HG03521 (cell line): Measurements from ENCODE around the gene MAML2.

Source experiments
- ATAC-seq: cut with Tn5 transposase; IDR thresholded peaks from one replicate; pipeline ENCODE4 v1.9.1; 2021; ENCODE audit warnings: mild to moderate bottlenecking, moderate library complexity; ENCODE audit not compliant: unreplicated experiment

MAML2 gene

DNA sequence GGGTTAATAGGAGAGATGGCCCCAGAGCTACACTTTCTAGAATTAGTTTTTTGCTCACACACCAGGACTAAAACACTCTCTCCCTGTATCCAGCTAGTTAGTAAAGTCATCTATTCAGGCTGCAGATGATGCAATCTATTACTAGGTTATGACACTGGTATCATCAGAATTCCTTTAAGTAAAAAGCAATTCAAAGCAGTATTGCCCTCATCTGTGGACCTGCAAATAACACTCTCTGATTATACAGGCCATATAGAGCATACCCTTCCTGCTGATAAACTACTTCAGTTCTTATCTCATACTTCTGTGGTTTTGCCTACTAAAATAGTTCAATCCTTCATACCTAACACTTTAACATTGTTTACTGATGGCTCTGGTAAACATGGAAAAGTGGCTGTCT, 405.6 kb downstream of the MAML2 start:
- no peak for ATAC-seq

GRCh38 chr11:95933594-95933993, 409.4 kb downstream of the MAML2 start:
- no peak for ATAC-seq

GRCh38 chr11:95931916-95932315, 411.1 kb downstream of the MAML2 start:
- ATAC-seq: no peak

- ATAC-seq: no peak
Observed at GRCh38 chr11:95930948-95931347, 412.0 kb downstream of the MAML2 start.

GRCh38 chr11:95926726-95927125, 416.3 kb downstream of the MAML2 start:
- ATAC-seq: no peak
